Head of caudate nucleus (tissue), 42 donors: Measurements from ENCODE around the gene PSME3.

ENCODE experiments used
- DNase-seq, 42 donors: peaks; one replicate each; pipeline versions ENCODE4 v3.0.0 to v3.0.0-alpha.2; 2020 to 2021; ENCODE audit warnings: mixed read lengths in 7 of 42
- intact Hi-C: fragments of 100-400 bp; cut with DNase I; formaldehyde crosslinking; loops from one replicate; pipeline ENCODE4 v1.15.0; 2022

PSME3 gene

DNA sequence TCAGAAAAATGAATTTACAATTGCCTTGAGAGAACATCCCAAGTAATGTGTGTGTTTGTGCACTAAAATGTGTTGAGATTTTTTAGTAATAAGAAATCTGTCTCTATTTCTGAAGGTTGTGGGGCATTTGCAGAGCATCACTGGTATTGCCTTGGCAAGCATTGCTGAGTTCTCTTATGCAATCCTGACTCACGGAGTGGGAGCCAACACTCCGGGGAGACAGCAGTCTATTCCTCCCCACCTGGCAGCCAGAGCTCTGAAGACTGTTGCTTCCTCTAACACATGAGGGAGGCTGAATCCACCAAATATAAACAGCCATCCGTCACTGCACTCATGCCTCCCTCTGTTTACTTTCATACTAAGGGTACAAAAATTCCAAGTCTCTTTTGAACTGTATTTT is 23.9 kb upstream of the PSME3 start:
- intact Hi-C loops = no loop called here
- peak; percentile 25 to 91 (median 64) for DNase-seq

DNA sequence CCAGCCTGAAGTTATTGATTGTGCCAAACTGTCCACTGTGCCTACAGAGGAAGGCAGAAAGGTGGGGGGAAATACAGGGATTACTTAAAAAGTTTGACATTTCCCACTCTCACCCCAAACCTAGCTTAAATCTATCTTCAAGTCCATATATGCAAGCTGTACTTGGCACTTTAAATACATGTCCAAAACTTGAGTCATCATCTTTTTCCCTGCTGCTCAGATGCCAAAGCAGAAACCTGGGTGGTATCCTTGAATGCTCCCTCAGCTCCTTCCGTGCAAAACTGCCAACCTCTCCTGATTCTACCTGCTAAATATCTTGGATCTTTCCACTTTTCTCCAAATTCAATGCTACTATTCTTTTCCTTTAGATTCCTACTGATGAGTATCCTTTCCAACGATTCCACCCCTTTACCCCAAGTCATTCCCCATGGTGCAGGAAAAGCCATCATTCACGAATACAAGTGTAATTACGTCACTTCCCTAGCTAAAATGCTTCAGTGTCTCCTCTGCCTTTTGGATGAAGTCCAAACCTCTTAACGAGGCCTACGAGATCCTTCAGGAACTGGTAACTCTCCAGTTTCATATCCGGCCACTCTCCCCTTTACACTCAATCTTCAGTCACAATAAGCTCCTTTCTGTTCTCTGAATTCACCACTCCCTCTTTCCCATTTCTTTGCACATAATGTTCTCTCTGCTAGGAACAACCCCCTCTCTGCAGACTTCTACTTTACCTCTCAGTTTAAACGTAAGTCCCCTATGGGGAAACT is 18.4 kb upstream of the PSME3 start:
- intact Hi-C loops = no loop called here
- no peak for DNase-seq

- no peak for DNase-seq
- intact Hi-C loops = no loop called here
Measured at GRCh38 chr17:42817866-42818265, 15.3 kb upstream of the PSME3 start.

GRCh38 chr17:42818379-42818778 is 14.8 kb upstream of the PSME3 start:
- intact Hi-C loops = no loop called here
- DNase-seq = no peak

- intact Hi-C loops = no loop called here
Measured at GRCh38 chr17:42819939-42820535, 13.2 kb upstream of the PSME3 start.

GRCh38 chr17:42821176-42821575 is 12.0 kb upstream of the PSME3 start:
- intact Hi-C loops = no loop called here
- DNase-seq = no peak

More at GRCh38 chr17:42819939-42820535, 13.2 kb upstream of the PSME3 start:
- peak in 26 of 42 donors; percentile 9 to 70 (median 38) for DNase-seq

- no peak for DNase-seq
- intact Hi-C loops = no loop called here
Measured at GRCh38 chr17:42827472-42827871, 5.7 kb upstream of the PSME3 start.

DNA sequence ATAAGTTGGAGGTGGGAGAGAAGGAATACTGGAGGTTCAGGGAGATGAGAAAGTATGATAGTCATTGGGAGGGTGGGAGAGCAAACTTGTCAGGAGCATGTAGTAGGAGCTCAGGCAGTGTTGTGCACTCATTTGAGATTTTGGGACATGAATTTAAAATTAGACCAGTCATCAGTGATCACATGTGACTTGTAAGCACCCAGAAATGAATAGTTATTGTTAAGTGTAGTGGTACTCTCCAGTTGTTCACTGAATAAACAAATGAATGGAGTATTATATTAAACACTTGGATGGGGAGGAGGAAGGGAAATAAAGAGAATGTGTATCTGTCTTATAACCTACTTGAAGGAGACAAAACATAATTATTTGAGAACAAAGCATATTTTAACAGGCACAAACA is 2.2 kb upstream of the PSME3 start:
- intact Hi-C loops = no loop called here
- DNase-seq = no peak

DNA sequence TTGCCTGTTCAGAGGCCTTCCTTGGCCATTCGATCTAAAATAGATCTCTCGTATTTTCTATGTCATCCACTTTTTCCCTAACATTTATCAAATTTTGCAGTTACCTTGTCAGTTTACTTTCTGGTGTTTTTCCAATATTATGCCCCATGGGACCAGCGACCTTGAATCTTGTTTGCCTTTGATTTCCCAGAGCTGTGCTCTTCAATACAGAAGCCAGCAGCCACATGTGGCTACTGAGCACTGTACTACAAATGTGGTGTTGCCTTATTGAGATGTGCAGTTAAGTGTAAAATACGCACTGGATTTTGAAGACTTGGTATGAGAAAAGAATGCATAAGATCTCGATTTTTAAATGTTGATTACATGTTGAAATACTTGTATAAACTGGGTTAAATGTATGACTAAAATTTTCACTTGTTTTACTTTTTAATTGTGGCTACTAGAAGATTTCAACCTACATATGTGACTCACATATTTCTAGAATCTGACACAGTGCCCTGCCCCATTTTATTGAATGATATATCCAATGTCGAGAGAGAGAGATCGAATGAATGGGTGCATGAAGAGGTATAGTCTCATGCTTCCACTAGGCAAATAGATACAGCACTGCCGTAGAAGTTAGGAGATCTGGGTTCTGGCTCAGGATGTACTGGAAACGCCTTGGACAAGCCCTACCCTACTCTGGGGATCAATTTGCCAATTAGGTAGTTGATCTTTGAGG is 824 bp upstream of the PSME3 start:
- no peak for DNase-seq
- intact Hi-C loops = no loop called here

- intact Hi-C loops = no loop called here
- peak in 3 of 42 donors; percentile 15 to 19 (median 19) for DNase-seq
Measured at GRCh38 chr17:42833767-42834422, 698 bp downstream of the PSME3 start.

GRCh38 chr17:42835732-42836131 is 2.5 kb downstream of the PSME3 start:
- no peak for DNase-seq
- intact Hi-C loops = no loop called here

DNA sequence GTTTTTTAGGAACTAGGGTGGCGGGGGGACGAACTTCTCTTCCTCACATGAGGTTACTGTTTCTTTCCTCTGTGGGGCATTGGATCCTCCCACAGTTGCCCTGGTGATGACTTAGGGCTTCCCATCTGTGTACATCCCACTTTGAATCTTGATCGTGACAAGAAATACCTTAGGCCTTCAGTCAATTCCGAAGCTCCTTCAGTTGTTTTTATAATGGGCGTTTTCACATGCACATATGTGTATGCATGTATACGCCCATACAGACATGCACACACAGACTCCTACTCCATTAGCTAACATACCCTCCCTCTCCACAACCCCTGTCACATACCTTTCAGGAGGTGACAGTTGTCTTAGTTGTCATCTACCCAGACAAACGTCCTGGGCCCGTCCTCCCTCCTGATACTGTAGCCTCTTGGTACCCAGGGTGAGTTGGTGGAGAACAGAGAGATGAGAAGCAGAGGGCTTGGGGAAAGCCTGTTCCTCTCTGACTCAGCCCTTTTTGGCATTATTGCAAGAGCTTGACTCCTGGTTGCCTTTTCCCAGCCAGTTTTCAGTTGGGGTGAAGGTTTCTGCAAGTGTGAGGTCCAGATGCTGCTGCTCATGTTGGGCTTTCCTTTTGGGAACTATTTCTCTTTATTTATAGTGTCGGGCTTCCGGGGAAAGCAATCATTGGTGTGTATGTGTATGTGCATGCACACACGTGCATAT is 8.9 kb downstream of the PSME3 start:
- intact Hi-C loops = loop anchor here (10.0 kb wide), 2 partner anchors 93 to 153 kb away; partner anchors contain the start of gene RPL27
- no peak for DNase-seq

- DNase-seq = peak in 25 of 42 donors; percentile 17 to 76 (median 50)
- intact Hi-C loops = loop anchor here (10.0 kb wide), 2 partner anchors 91 to 151 kb away; partner anchors contain the start of gene RPL27
Measured at GRCh38 chr17:42843358-42843934, 10.2 kb downstream of the PSME3 start.

GRCh38 chr17:42844271-42844670 is 11.1 kb downstream of the PSME3 start, which contains the start of gene AOC2:
Gene AOC2, plus strand, starts transcription at chr17:42844580. Its CDS starts 47 bp downstream, at chr17:42844627.
- intact Hi-C loops = loop anchor here (10.0 kb wide), 2 partner anchors 91 to 151 kb away; partner anchors contain the start of gene RPL27
- DNase-seq = no peak

DNA sequence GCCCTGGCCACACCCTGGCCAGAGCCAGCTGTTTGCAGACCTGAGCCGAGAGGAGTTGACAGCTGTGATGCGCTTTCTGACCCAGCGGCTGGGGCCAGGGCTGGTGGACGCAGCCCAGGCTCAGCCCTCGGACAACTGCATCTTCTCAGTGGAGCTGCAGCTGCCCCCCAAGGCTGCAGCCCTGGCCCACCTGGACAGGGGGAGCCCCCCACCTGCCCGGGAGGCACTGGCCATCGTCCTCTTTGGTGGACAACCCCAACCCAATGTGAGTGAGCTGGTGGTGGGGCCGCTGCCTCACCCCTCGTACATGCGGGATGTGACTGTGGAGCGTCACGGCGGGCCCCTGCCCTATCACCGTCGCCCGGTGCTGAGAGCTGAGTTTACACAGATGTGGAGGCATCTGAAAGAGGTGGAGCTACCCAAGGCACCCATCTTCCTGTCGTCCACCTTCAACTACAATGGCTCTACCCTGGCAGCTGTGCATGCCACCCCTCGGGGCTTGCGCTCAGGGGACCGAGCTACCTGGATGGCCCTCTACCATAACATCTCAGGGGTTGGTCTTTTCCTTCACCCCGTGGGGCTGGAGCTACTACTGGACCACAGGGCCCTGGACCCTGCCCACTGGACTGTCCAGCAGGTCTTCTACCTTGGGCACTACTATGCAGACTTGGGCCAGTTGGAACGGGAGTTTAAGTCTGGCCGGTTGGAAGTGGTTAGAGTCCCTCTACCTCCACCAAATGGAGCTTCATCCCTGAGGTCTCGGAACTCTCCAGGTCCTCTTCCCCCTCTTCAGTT is 11.8 kb downstream of the PSME3 start:
- DNase-seq = no peak
- intact Hi-C loops = loop anchor here (10.0 kb wide), 2 partner anchors 90 to 150 kb away; partner anchors contain the start of gene RPL27

DNA sequence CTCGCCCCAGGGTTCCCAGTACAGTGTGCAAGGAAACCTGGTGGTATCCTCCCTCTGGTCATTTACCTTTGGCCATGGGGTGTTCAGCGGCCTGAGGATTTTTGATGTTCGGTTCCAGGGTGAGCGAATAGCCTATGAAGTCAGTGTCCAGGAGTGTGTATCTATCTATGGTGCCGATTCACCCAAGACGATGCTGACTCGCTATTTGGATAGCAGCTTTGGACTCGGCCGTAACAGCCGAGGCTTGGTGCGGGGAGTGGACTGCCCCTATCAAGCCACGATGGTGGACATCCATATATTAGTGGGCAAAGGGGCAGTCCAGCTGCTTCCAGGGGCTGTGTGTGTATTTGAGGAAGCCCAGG is 12.3 kb downstream of the PSME3 start:
- DNase-seq = no peak
- intact Hi-C loops = loop anchor here (10.0 kb wide), 2 partner anchors 89 to 149 kb away; partner anchors contain the start of gene RPL27

- no peak for DNase-seq
- intact Hi-C loops = loop anchor here (10.0 kb wide), 2 partner anchors 89 to 149 kb away; partner anchors contain the start of gene RPL27
Measured at GRCh38 chr17:42845918-42846593, 12.9 kb downstream of the PSME3 start.
